ENCODE data around the gene UBB.

Gene UBB

GRCh38 chr17:16371742-16372141 is 9.1 kb upstream of the UBB start:
- TF ChIP-seq, protein P1, sequence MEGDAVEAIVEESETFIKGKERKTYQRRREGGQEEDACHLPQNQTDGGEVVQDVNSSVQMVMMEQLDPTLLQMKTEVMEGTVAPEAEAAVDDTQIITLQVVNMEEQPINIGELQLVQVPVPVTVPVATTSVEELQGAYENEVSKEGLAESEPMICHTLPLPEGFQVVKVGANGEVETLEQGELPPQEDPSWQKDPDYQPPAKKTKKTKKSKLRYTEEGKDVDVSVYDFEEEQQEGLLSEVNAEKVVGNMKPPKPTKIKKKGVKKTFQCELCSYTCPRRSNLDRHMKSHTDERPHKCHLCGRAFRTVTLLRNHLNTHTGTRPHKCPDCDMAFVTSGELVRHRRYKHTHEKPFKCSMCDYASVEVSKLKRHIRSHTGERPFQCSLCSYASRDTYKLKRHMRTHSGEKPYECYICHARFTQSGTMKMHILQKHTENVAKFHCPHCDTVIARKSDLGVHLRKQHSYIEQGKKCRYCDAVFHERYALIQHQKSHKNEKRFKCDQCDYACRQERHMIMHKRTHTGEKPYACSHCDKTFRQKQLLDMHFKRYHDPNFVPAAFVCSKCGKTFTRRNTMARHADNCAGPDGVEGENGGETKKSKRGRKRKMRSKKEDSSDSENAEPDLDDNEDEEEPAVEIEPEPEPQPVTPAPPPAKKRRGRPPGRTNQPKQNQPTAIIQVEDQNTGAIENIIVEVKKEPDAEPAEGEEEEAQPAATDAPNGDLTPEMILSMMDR (IDR thresholded peaks at IDR 0.05; ENCODE audit: control insufficient read depth, extremely low read depth, insufficient read depth): no peak
- peak; percentile 80 for DNase-seq (ENCODE audit: low read depth)
- H3K4me3 ChIP-seq (ENCODE audit: low read depth, low read length): no peak overlapping the region

DNA sequence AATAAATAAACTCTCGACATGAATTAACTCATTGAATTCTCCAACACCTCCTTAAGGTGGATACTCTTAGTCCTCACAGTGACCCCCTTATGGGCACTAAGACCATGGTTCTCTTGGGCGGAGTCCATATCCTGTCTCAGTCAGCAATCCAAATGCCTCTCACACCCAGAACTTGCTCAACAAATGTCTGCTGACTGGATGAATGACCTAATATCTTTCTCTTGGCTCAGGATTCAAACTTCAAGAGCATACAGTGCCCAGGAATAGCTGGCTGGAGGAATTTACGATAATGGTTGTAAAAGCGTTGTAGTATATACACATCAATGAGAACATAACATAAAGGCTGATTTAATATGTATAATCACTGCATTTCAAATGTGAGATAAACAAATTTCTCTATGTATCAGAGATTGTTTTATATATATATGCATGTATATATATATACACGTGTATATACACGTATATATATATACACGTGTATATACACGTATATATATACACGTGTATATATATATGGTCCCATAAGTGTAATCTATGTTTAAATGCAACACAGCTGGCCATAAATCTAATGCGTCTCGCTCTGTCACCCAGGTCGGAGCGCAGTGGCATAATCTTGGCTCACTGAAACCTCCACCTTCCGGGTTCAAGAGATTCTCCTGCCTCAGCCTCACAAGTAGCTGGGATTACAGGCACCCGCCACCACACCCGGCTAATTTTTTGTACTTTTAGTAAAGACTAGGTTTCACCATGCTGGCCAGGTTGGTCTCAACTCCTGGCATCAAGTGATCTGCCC is 6.5 kb upstream of the UBB start:
- DNase-seq (ENCODE audit: low read depth): peak; percentile 58
- TF ChIP-seq, protein P1 (IDR thresholded peaks at IDR 0.05; ENCODE audit: control insufficient read depth, extremely low read depth, insufficient read depth): no peak
- H3K4me3 ChIP-seq (ENCODE audit: low read depth, low read length): no peak overlapping the region

DNA sequence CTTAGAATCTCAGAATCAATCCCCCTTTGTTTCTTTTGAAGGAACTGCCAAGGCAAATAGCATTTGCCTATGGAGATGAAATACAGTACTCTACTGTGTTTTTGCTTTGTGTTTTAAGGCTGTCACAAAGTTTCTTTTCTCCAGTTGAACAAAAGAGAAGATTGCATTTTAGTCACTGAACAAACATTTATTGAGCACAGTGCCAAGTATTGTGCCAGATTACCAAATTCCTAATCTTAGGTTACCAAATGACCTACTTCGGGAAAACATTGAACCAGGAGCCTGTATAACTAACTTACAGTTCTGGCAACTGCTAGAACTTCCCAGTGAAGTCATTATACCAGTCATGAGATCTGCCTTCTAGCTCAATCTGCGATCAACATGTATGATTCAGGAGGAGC is 3.0 kb upstream of the UBB start:
- no peak overlapping the region for H3K4me3 ChIP-seq (ENCODE audit: low read depth, low read length)
- TF ChIP-seq, protein P1 (IDR thresholded peaks at IDR 0.05; ENCODE audit: control insufficient read depth, extremely low read depth, insufficient read depth): no peak
- DNase-seq (ENCODE audit: low read depth): no peak

DNA sequence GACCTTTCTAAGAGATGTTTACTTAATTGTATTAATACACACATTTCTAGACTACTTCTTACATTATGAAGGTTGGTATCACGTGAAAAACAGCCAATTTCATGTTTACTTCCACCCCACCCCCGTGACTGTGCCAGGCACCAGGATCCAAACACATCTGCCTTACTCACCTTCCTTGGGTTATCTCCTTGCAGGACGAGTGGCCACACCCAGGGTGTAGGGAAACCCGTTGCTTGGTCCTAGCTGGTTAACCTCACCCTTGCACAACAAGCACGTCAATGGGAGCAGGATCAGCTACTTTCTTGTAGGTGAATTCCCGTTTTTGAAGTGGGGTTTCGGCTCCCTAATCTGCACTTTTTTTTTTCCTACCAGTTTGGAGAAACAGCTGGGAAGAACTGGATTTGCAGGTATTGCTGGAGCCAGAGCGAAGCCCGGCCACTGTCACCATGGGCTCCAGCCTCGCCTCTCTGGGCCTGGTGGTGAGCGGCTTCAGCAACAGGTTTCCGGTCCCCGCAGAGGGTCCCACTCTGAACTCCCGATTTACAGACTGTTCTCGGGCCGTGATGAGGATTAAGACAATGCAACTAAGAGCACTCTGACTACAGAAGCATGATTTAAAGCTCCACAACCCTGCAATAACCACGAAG is 2.1 kb upstream of the UBB start:
- no peak overlapping the region for H3K4me3 ChIP-seq (ENCODE audit: low read depth, low read length)
- TF ChIP-seq, protein P1 (IDR thresholded peaks at IDR 0.05; ENCODE audit: control insufficient read depth, extremely low read depth, insufficient read depth): no peak
- DNase-seq (ENCODE audit: low read depth): no peak

DNA sequence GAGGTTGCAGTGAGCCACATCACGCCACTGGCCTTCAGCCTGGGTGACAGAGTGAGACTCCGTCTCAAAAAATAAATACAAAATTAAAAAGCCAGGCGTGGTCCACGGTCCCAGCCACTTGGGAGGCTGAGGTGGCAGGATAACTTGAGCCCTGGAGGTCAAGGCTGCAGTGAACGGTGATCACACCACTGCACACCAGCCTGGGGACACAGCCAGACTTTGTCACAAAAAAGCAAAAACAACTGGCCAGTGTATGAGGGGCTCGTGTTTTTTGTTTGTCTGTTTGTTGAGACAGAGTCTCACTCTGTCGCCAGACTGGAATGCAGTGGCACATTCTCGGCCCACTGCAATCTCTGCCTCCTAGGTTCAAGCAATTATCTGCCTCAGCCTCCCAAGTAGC is 1.2 kb upstream of the UBB start:
- DNase-seq (ENCODE audit: low read depth): no peak
- TF ChIP-seq, protein P1 (IDR thresholded peaks at IDR 0.05; ENCODE audit: control insufficient read depth, extremely low read depth, insufficient read depth): no peak
- H3K4me3 ChIP-seq (ENCODE audit: low read depth, low read length): no peak overlapping the region

DNA sequence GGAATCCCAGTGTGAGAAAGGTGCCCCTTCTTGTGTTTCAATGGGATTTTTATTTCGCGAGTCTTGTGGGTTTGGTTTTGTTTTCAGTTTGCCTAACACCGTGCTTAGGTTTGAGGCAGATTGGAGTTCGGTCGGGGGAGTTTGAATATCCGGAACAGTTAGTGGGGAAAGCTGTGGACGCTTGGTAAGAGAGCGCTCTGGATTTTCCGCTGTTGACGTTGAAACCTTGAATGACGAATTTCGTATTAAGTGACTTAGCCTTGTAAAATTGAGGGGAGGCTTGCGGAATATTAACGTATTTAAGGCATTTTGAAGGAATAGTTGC is 567 bp downstream of the UBB start:
- no peak for DNase-seq (ENCODE audit: low read depth)
- TF ChIP-seq, protein P1 (IDR thresholded peaks at IDR 0.05; ENCODE audit: control insufficient read depth, extremely low read depth, insufficient read depth): no peak
- peak overlapping the region; percentile 97 for H3K4me3 ChIP-seq (ENCODE audit: low read depth, low read length)

All from LNCaP clone FGC (cell line).